Aorta (tissue), 5 donors: ENCODE measurements around the gene USP9X. TPM values are rescaled to one million over a fixed set of nuclear protein-coding genes. Genes with fewer than 3 reads are reported as not detected.
"Not testable (repeated sequence)": the region's sequence is repeated elsewhere in the genome, so short reads cannot be mapped to it uniquely, and the experiment has no call there.

Source experiments
- ATAC-seq: fragments of 200-7000 bp; cut with Tn5 transposase; one replicate; pipeline ENCODE4 v1.9.1; 2022; ENCODE audit warnings: moderate library complexity; ENCODE audit not compliant: low FRiP score
- DNase-seq, 2 donors: peaks; one replicate each; pipeline ENCODE4 v3.0.0-alpha.2; 2020
- H3K27ac ChIP-seq, 2 donors: one replicate each; pipeline ENCODE4 v1.5.1; 2013; ENCODE audit warnings: low read length in 2 of 2, mild to moderate bottlenecking in 2 of 2, moderate library complexity in 2 of 2, control low read depth in 1 of 2, inconsistent platforms in 1 of 2, low read depth in 1 of 2
- H3K27me3 ChIP-seq, 2 donors: one replicate each; pipeline ENCODE4 v1.6.1; 2013; ENCODE audit warnings: control low read depth in 1 of 2, low read length in 1 of 2, mild to moderate bottlenecking in 1 of 2, moderate library complexity in 1 of 2; ENCODE audit not compliant: insufficient read depth in 2 of 2, control insufficient read depth in 1 of 2
- H3K36me3 ChIP-seq, 2 donors: one replicate each; pipeline ENCODE4 v1.6.1; 2013; ENCODE audit warnings: control low read depth in 1 of 2, low read length in 1 of 2, mild to moderate bottlenecking in 1 of 2; ENCODE audit not compliant: insufficient read depth in 2 of 2, control insufficient read depth in 1 of 2
- H3K4me1 ChIP-seq, 2 donors: one replicate each; pipeline ENCODE4 v1.6.1; 2013; ENCODE audit warnings: low read length in 2 of 2, control low read depth in 1 of 2, mild to moderate bottlenecking in 1 of 2, moderate library complexity in 1 of 2; ENCODE audit not compliant: insufficient read depth in 2 of 2, control insufficient read depth in 1 of 2
- H3K4me3 ChIP-seq, 2 donors: one replicate each; pipeline ENCODE4 v1.5.1; 2013; ENCODE audit warnings: low read length in 2 of 2, control low read depth in 1 of 2, mild to moderate bottlenecking in 1 of 2
- H3K9me3 ChIP-seq: one replicate; pipeline ENCODE4 v1.6.1; 2013; ENCODE audit warnings: mild to moderate bottlenecking, low read length; ENCODE audit not compliant: control insufficient read depth
- WGBS, 2 donors: extraction: QIAGEN DNeasy Blood & Tissue Kit; methylation state at CpG; one replicate each; pipeline ENCODE4 v1.1.7; 2013; 5-methylcytosine and 5-hydroxymethylcytosine counted together
- intact Hi-C, 2 donors: fragments of 100-400 bp; cut with DNase I; formaldehyde crosslinking; loops; one replicate each; pipeline versions ENCODE4 v1.14.2 to v1.15.0; 2022
- polyA plus RNA-seq, 2 donors: library from polyadenylated mRNA; stranded (reverse); fragments of 200-250 nt; gene quantifications; one replicate each; pipeline ENCODE4 v1.2.3, GENCODE V29; 2013
- total RNA-seq, 2 donors: library from RNA; stranded (reverse); fragmentation: NEBNext Ultra II Directional; extraction: Animal tissue kit (Norgen Biotek cat#: 25700); gene quantifications; one replicate each; pipeline ENCODE4 v1.2.1, GENCODE V29; 2021
- donor health status: healthy with polysubstance abuse.
- donor health status: Bipolar disorder and iron deficiency.
- donor health status: DM: no; HTN: no; CAD: no.
- donor health status: DM: no; HTN: no; CAD: no.
- donor health status: DM: yes; HTN: yes; CAD: no.

Gene USP9X
- total and polyA plus RNA-seq, 4 donors = 7.8 to 91.4 (median 51.1) TPM

DNA sequence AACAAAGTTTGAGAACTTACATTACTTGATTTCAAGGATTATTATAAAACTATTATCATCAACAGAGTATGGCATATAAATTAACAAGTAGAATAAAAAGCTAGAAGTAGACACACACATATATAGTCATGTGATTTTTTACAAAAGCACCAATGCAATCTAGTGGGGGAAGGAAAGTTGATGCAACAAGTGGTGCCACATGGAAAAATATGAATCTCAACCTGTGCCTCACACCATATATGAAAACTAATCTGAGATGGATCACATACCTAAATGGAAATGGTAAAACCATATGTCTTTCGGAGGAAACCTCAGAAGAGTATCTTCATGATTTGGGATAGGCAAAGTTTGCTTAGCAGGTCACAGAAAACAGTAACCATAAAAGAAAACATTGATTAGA is 34.9 kb upstream of the USP9X start:
- no peak overlapping the region for H3K27ac ChIP-seq
- no peaks in the 10 kb centered on the region for H3K27me3 ChIP-seq
- intact Hi-C loops = no loop called here
- no peaks in the 10 kb centered on the region for H3K9me3 ChIP-seq
- no peaks in the 10 kb centered on the region for H3K36me3 ChIP-seq
- DNase-seq (no peak), ATAC-seq (no peak)
- 96 to 100% methylated on average over 1 of the region's 1 CpG for WGBS, 2 donors
- H3K4me3 ChIP-seq = no peak overlapping the region
- no peaks in the 10 kb centered on the region for H3K4me1 ChIP-seq

DNA sequence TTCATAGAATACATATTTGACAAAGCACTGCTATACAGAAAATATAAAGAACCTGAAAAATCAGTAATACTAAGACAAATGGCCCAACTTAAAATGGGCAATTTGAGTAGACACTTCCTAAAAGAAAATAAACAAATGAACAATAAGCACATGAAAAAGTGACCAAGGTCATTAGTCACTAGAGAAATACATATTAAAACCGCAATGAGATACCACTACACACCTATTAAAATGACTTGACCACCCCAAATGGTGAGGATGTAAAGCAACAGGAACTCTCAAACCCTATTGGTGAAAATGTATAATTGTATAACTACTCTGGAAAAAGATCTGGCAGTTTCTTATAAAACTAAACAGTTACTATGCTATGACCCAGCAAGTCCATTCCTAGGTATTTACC is 34.0 kb upstream of the USP9X start:
- no peak for ATAC-seq
- H3K27ac ChIP-seq = no peak overlapping the region
- H3K36me3 ChIP-seq = no peaks in the 10 kb centered on the region
- intact Hi-C loops = no loop called here
- no peak overlapping the region for H3K4me3 ChIP-seq
- H3K9me3 ChIP-seq = no peaks in the 10 kb centered on the region
- H3K4me1 ChIP-seq = no peaks in the 10 kb centered on the region
- H3K27me3 ChIP-seq = no peaks in the 10 kb centered on the region
- 100% methylated on average over 1 of the region's 1 CpG for WGBS, 2 donors
- no peak for DNase-seq

DNA sequence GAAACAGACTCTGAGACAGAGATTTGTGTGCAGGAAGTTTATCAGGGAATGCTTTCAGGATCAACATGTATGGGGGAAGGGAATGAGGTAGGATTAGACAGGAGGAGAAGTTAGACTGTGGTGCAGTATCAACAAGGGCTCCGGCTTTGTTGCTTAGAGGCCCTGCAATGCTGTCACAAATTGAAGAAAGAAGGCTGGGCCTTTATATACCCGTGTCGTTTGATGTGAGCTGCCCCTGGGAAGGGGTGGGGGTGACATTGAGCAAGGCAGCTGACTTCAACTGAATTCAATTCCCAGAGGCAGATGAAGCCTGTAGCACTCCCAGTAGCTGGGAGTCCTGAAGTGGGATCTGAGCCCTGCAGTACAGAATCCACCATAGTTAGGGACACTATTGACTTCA is 29.5 kb upstream of the USP9X start:
- DNase-seq = no peak
- Histone ChIP-seq H3K27ac (no peak overlapping the region), H3K4me3 (no peak overlapping the region), H3K4me1 (no peaks in the 10 kb centered on the region), H3K27me3 (no peaks in the 10 kb centered on the region), H3K9me3 (no peaks in the 10 kb centered on the region), H3K36me3 (no peaks in the 10 kb centered on the region)
- ATAC-seq = no peak
- WGBS, 2 donors = 54 to 67% methylated on average over 3 of the region's 3 CpGs
- intact Hi-C loops = no loop called here

DNA sequence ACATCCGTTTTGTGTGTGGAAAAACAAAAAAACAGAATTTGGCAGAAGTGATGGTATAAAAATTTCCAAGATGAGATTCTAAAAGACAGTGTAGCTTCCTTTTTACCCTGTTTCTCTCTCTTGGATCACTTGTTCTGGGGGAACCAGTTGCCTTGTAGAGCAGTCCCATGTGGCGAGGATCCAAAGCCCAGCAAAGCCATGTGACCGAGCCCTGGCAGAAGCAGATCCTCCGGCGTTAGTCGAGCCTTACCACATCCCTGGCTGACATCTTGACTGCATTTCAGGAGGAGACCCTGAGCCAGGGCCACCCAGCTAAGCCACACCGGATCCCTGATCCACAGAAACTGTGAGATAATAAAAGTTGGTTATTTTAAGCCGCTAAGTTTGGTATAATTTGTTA is 22.0 kb upstream of the USP9X start:
- DNase-seq = peak in 1 of 2 donors; percentile 67
- intact Hi-C loops, H3K9me3 ChIP-seq, ATAC-seq, H3K4me3 ChIP-seq, H3K27ac ChIP-seq, H3K4me1 ChIP-seq, H3K36me3 ChIP-seq, H3K27me3 ChIP-seq: not testable (repeated sequence)
- WGBS, 2 donors = 53 to 59% methylated on average over 8 of the region's 8 CpGs

DNA sequence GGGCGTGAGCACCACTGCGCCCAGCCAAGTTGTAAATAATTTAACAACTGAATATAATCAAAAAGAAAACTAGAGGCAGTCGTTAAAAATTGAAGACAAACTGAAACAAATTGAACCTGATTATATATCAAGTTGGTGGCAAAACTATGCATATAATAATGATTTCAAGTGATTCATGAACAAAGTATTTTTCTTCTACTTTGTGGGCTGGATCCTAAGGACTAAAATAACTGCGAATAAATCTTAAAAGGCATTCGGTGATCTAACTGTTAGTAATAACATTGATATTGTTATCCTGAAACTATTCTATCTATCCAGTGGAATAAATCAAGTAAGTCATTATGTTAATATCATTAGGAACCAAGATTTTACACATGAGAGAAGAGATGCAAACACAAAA is 21.2 kb upstream of the USP9X start:
- WGBS, 2 donors = 42 to 60% methylated on average over 5 of the region's 5 CpGs
- ATAC-seq (no peak), DNase-seq (no peak)
- Histone ChIP-seq H3K27me3 (no peaks in the 10 kb centered on the region), H3K4me1 (no peaks in the 10 kb centered on the region), H3K27ac (no peak overlapping the region), H3K4me3 (no peak overlapping the region), H3K36me3 (no peaks in the 10 kb centered on the region), H3K9me3 (no peaks in the 10 kb centered on the region)
- intact Hi-C loops = no loop called here

DNA sequence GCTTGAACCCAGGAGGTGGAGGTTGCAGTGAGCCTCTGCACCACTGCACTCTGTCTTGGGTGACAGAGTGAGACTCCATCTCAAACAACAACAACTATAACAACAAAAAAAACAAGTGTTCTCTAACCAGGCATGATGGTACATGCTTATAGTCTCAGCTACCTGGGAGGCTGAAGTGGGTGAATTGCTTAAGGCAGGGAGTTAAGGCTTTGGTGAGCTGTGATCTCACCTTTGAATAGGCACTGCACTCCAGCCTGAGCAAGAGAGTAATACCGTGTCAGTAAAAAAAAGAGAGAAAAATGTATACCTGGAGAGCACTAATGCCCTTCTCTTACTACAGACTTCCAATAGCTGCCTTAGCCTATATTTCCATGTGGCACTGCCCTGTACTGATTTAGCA is 18.9 kb upstream of the USP9X start:
- Histone ChIP-seq H3K27ac (no peak overlapping the region), H3K27me3 (no peaks in the 10 kb centered on the region), H3K4me3 (no peak overlapping the region), H3K4me1 (no peaks in the 10 kb centered on the region), H3K9me3 (no peaks in the 10 kb centered on the region), H3K36me3 (no peaks in the 10 kb centered on the region)
- ATAC-seq (no peak), DNase-seq (no peak)
- WGBS, 2 donors = 84 to 85% methylated on average over 1 of the region's 1 CpG
- intact Hi-C loops = no loop called here

DNA sequence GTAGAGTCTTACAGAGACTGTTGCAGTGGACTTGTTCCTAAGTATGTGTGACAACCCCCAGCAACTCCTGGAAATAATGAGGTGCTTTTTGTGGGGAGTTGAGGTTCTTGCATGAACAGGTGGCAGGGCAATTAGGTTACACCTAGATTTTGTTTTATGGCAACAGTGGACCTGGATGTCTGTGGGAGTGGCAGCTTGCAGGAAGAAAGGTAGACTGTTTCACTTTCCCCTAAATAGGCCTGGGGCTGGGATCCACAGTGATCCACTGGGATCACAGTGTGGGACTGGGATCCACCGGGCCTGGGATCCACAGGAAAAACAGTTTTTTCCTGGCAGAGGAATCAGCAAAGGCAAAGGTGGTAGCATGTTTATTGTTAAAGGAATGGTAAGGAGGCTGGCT is 18.3 kb upstream of the USP9X start:
- Histone ChIP-seq H3K27me3 (no peaks in the 10 kb centered on the region), H3K36me3 (no peaks in the 10 kb centered on the region), H3K9me3 (no peaks in the 10 kb centered on the region), H3K27ac (no peak overlapping the region), H3K4me3 (no peak overlapping the region), H3K4me1 (no peaks in the 10 kb centered on the region)
- WGBS, 2 donors = 89 to 91% methylated on average over 1 of the region's 1 CpG
- DNase-seq (no peak), ATAC-seq (no peak)
- intact Hi-C loops = no loop called here

DNA sequence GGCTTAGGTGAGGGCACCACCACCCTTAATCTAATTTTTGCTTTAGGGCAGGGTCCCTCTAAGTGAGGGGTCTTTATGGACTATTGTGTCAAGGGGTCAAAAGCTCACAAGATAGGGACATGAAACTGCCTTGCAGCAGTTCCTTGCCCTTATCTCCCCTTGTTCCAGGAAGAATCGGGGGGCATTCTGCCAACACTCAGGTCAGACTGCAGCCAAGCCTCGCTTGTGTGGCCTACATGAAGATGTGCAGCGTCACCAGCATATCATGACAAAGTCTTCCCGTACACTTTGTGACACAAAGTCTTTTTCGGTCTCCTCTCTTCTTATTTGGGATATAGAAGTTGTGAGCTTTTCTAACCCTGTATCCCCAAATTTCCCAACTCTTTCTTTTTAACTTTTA is 17.5 kb upstream of the USP9X start:
- no peak for ATAC-seq
- Histone ChIP-seq H3K4me3 (no peak overlapping the region), H3K36me3 (no peaks in the 10 kb centered on the region), H3K27me3 (no peaks in the 10 kb centered on the region), H3K4me1 (no peaks in the 10 kb centered on the region), H3K27ac (no peak overlapping the region), H3K9me3 (no peaks in the 10 kb centered on the region)
- intact Hi-C loops = no loop called here
- no peak for DNase-seq
- WGBS, 2 donors = 80 to 87% methylated on average over 5 of the region's 5 CpGs

DNA sequence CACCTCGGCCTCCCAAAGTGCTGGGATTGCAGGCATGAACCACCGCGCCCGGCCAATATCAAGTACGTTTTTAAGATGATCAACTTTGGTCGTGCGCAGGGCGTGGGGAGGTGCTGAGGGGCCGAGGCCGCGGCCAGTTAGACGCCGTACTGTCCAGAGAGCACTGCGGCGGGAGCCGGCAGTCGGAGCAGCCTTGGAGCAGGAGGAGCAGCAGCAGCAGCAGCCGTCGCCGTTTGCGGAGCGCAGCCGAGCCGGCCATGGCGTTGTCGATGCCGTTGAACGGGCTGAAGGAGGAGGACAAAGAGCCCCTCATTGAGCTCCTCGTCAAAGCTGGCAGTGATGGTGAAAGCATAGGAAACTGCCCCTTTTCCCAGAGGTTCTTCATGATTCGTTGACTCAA is 8.5 kb upstream of the USP9X start:
- intact Hi-C loops = no loop called here
- no peaks in the 10 kb centered on the region for H3K4me1 ChIP-seq
- no peak overlapping the region for H3K27ac ChIP-seq
- H3K4me3 ChIP-seq = no peak overlapping the region
- ATAC-seq (no peak), DNase-seq (peak in 1 of 2 donors; percentile 77)
- no peaks in the 10 kb centered on the region for H3K27me3 ChIP-seq
- H3K36me3 ChIP-seq = no peaks in the 10 kb centered on the region
- 92 to 95% methylated on average over 30 of the region's 30 CpGs for WGBS, 2 donors
- H3K9me3 ChIP-seq = no peaks in the 10 kb centered on the region
